Left renal cortex interstitium (tissue), 4 donors: Measurements from ENCODE around the gene LRFN2. TPM values are rescaled to one million over a fixed set of nuclear protein-coding genes. Genes with fewer than 3 reads are reported as not detected.
A peak's percentile ranks its signal among the peaks of the same experiment; 100 is the strongest.

ENCODE experiments used
- DNase-seq, 4 donors: peaks; one replicate each; pipeline ENCODE4 v3.0.0-alpha.2; 2013; ENCODE audit warnings: low read depth in 4 of 4, low spot score in 2 of 4, missing footprints in 1 of 4
- polyA plus RNA-seq, 4 donors: library from polyadenylated mRNA; unstranded; fragments of 120-200 nt; gene quantifications; one replicate each; pipeline ENCODE4 v1.2.1, GENCODE V29; 2013; ENCODE audit not compliant: insufficient read length in 4 of 4

The LRFN2 gene
- 1 to 10 TPM; 1.1 to 1.4 (median 1.3) TPM for polyA plus RNA-seq

GRCh38 chr6:40587240-40588069, at the start of gene LRFN2:
Gene LRFN2, minus strand, starts transcription at chr6:40587364.
- DNase-seq, result peak; percentile 57 to 73 (median 68)

- no peak for DNase-seq
Measured at GRCh38 chr6:40634429-40634828, 47.3 kb upstream of the LRFN2 start.

- DNase-seq, result no peak
Measured at GRCh38 chr6:40631744-40632143, 44.6 kb upstream of the LRFN2 start.

GRCh38 chr6:40630488-40630887, 43.3 kb upstream of the LRFN2 start:
- no peak for DNase-seq

- DNase-seq, result no peak
Measured at GRCh38 chr6:40630051-40630450, 42.9 kb upstream of the LRFN2 start.

GRCh38 chr6:40629463-40629862, 42.3 kb upstream of the LRFN2 start:
- DNase-seq, result no peak

- no peak for DNase-seq
Measured at GRCh38 chr6:40627316-40627715, 40.2 kb upstream of the LRFN2 start.

GRCh38 chr6:40626886-40627285, 39.7 kb upstream of the LRFN2 start:
- DNase-seq, result no peak

- no peak for DNase-seq
Measured at GRCh38 chr6:40623932-40624331, 36.8 kb upstream of the LRFN2 start.

- no peak for DNase-seq
Measured at GRCh38 chr6:40623178-40623577, 36.0 kb upstream of the LRFN2 start.

GRCh38 chr6:40620574-40621240, 33.5 kb upstream of the LRFN2 start:
- DNase-seq, result no peak

- no peak for DNase-seq
Measured at GRCh38 chr6:40614671-40615070, 27.5 kb upstream of the LRFN2 start.

GRCh38 chr6:40611912-40612311, 24.7 kb upstream of the LRFN2 start:
- DNase-seq, result no peak

GRCh38 chr6:40611434-40611833, 24.3 kb upstream of the LRFN2 start:
- no peak for DNase-seq

- DNase-seq, result no peak
Measured at GRCh38 chr6:40610229-40610628, 23.1 kb upstream of the LRFN2 start.

- DNase-seq, result no peak
Measured at GRCh38 chr6:40606981-40607380, 19.8 kb upstream of the LRFN2 start.

GRCh38 chr6:40606526-40606925, 19.4 kb upstream of the LRFN2 start:
- no peak for DNase-seq

- DNase-seq, result no peak
Measured at GRCh38 chr6:40604082-40604481, 16.9 kb upstream of the LRFN2 start.

- DNase-seq, result peak in 1 of 4 donors; percentile 54
Measured at GRCh38 chr6:40599555-40599954, 12.4 kb upstream of the LRFN2 start.

- DNase-seq, result no peak
Measured at GRCh38 chr6:40598516-40598915, 11.4 kb upstream of the LRFN2 start.

GRCh38 chr6:40597301-40597700, 10.1 kb upstream of the LRFN2 start:
- no peak for DNase-seq

- no peak for DNase-seq
Measured at GRCh38 chr6:40588480-40588879, 1.3 kb upstream of the LRFN2 start.
